A549 (cell line): Measurements from ENCODE around the gene ISCA2. TPM values are rescaled to one million over a fixed set of nuclear protein-coding genes. Genes with fewer than 3 reads are reported as not detected.

Source experiments
- ATAC-seq, 2 experiments: fragments of 200-7000 bp in 1 of 2; fragments of >200 bp in 1 of 2; cut with Nextera tagmentation in 1 of 2; cut with Tn5 transposase in 1 of 2; 3 replicates each; pipeline versions ENCODE4 v1.8.0 to v1.9.1; 2018 to 2020; ENCODE audit warnings: mild to moderate bottlenecking in 1 of 2, moderate library complexity in 1 of 2
- CTCF ChIA-PET: fragments of 300-600 bp; sonication (Branson Sonifier 250); formaldehyde crosslinking; extraction: SDS; loops from one replicate; lab custom pipeline; 2021; ENCODE audit warnings: antibody characterized with exemption, inconsistent platforms; lab: Yijun Ruan, JAX
- POLR2A ChIA-PET: fragments of 350-600 bp; formaldehyde crosslinking; extraction: SDS; loops from one replicate; lab custom pipeline; 2021; ENCODE audit warnings: antibody characterized with exemption, inconsistent platforms; lab: Yijun Ruan, JAX
- DNase-seq, 2 experiments: peaks; one replicate each; pipeline versions ENCODE4 v3.0.0 to v3.0.0-alpha.2; 2011 to 2016; ENCODE audit warnings: low read depth in 1 of 2, low spot score in 1 of 2
- FAIRE-seq: peaks from 2 replicates; lab custom pipeline; 2011; peaks lifted over from hg19 to GRCh38; lab: Jason Lieb, UNC
- H3K27ac ChIP-seq, 2 experiments: fragments of >200 bp; sonication (Bioruptor Twin); formaldehyde crosslinking; 3 replicates each; pipeline ENCODE4 v1.5.1; 2016 to 2017
- H3K4me1 ChIP-seq: fragments of >200 bp; sonication (Bioruptor Twin); formaldehyde crosslinking; 3 replicates; pipeline ENCODE4 v1.6.1; 2016
- H3K4me2 ChIP-seq: fragments of >200 bp; sonication (Bioruptor Twin); formaldehyde crosslinking; 3 replicates; pipeline ENCODE4 v1.6.1; 2016
- H3K4me3 ChIP-seq: fragments of >200 bp; sonication (Bioruptor Twin); formaldehyde crosslinking; 3 replicates; pipeline ENCODE4 v1.5.1; 2016
- H3K9me3 ChIP-seq: fragments of >200 bp; sonication (Bioruptor Twin); formaldehyde crosslinking; 3 replicates; pipeline ENCODE4 v1.6.1; 2016
- BHLHE40 ChIP-seq: IDR thresholded peaks from 2 replicates; pipeline ENCODE4 v1.6.1; 2012; ENCODE audit warnings: low read depth, low read length, inconsistent platforms
- CBX8 ChIP-seq: fragments of 200-600 bp; sonication (generic); IDR thresholded peaks from 2 replicates; pipeline ENCODE4 v1.6.1; 2016
- CEBPB ChIP-seq, 2 experiments: fragments of >200 bp in 1 of 2; sonication (Bioruptor Twin) in 1 of 2; formaldehyde crosslinking in 1 of 2; IDR thresholded peaks; 2 replicates each; pipeline ENCODE4 v1.6.1; 2012 to 2016
- CHD4 ChIP-seq: fragments of 200-600 bp; sonication (generic); IDR thresholded peaks from 2 replicates; pipeline ENCODE4 v1.6.1; 2016; ENCODE audit warnings: antibody characterized with exemption, mild to moderate bottlenecking, borderline replicate concordance
- EHF ChIP-seq: fragments of 250-450 bp; sonication (Bioruptor Pico); IDR thresholded peaks from 2 replicates; pipeline ENCODE4 v1.5.0; 2020; ENCODE audit warnings: mild to moderate bottlenecking
- EP300 ChIP-seq, 2 experiments: fragments of >200 bp; sonication (Bioruptor Twin); formaldehyde crosslinking; IDR thresholded peaks; 2 replicates in 1 of 2; 3 replicates in 1 of 2; pipeline ENCODE4 v1.6.1; 2016 to 2017
- GATA3 ChIP-seq: IDR thresholded peaks from 2 replicates; pipeline ENCODE4 v1.6.1; 2012; ENCODE audit warnings: borderline replicate concordance
- HOXB13 ChIP-seq: fragments of 250-450 bp; sonication (Bioruptor Pico); IDR thresholded peaks from 2 replicates; pipeline ENCODE4 v1.5.0; 2020; ENCODE audit warnings: low read depth, mild to moderate bottlenecking, moderate library complexity
- JUNB ChIP-seq: fragments of >200 bp; sonication (Bioruptor Twin); formaldehyde crosslinking; IDR thresholded peaks from 2 replicates; pipeline ENCODE4 v1.6.1; 2016
- KDM5A ChIP-seq: fragments of 200-600 bp; sonication (generic); IDR thresholded peaks from 2 replicates; pipeline ENCODE4 v1.6.1; 2016; ENCODE audit warnings: antibody characterized with exemption, mild to moderate bottlenecking
- MYC ChIP-seq: IDR thresholded peaks from 2 replicates; pipeline ENCODE4 v1.6.1; 2012; ENCODE audit warnings: mild to moderate bottlenecking, inconsistent platforms, low read length, improper control_type of control experiment, borderline replicate concordance
- NFE2L2 ChIP-seq: fragments of 150-350 bp; conservative IDR thresholded peaks from 2 replicates; pipeline ENCODE4 v1.6.1; 2014; ENCODE audit warnings: low read length
- NR3C1 ChIP-seq: fragments of >200 bp; sonication (Bioruptor Twin); formaldehyde crosslinking; IDR thresholded peaks from 3 replicates; pipeline ENCODE4 v1.6.1; 2017
- PHF8 ChIP-seq: fragments of 200-600 bp; sonication (generic); IDR thresholded peaks from 2 replicates; pipeline ENCODE4 v1.6.1; 2016; ENCODE audit warnings: low read depth, mild to moderate bottlenecking, antibody characterized with exemption, moderate library complexity, borderline replicate concordance
- POLR2AphosphoS2 ChIP-seq: conservative IDR thresholded peaks from 2 replicates; pipeline ENCODE4 v1.6.1; 2012; ENCODE audit warnings: low read length, improper control_type of control experiment, inconsistent platforms
- RCOR1 ChIP-seq: fragments of 150-350 bp; IDR thresholded peaks from 2 replicates; pipeline ENCODE4 v1.6.1; 2014; ENCODE audit warnings: antibody characterized with exemption, low read length, low read depth
- RFX5 ChIP-seq: fragments of 450-650 bp; IDR thresholded peaks from 2 replicates; pipeline ENCODE4 v1.7.1; 2014; ENCODE audit warnings: antibody characterized with exemption, mild to moderate bottlenecking, moderate library complexity
- SREBF2 ChIP-seq: fragments of 450-650 bp; IDR thresholded peaks from 2 replicates; pipeline ENCODE4 v1.6.1; 2014; ENCODE audit warnings: mild to moderate bottlenecking, moderate library complexity
- ZNF302 ChIP-seq: fragments of 250-450 bp; sonication (Bioruptor Pico); IDR thresholded peaks from 2 replicates; pipeline ENCODE4 v1.9.0; 2021; ENCODE audit warnings: inconsistent platforms, mild to moderate bottlenecking, moderate library complexity
- ZSCAN20 ChIP-seq: fragments of 250-450 bp; sonication (Bioruptor Pico); IDR thresholded peaks from 2 replicates; pipeline ENCODE4 v1.8.0; 2022; ENCODE audit warnings: mild to moderate bottlenecking, moderate library complexity
- WGBS: methylation state at CpG from one replicate; pipeline ENCODE4 v1.1.6; 2017; ENCODE audit errors: missing lambda C conversion rate; 5-methylcytosine and 5-hydroxymethylcytosine counted together
- polyA plus RNA-seq, 4 experiments: library from polyadenylated mRNA; depleted of rRNA in 3 of 4; stranded (reverse); fragments of >200 nt; fragmentation: RNase III in 1 of 4; extraction: RNeasy Plus Mini Kit Qiagen cat#74134 plus additional on column Dnase treatment in 1 of 4; gene quantifications; 2 replicates in 3 of 4; 3 replicates in 1 of 4; pipeline ENCODE4 v1.2.3, GENCODE V29; 2011 to 2017
- TF ChIP-seq, protein P1 (sequence below): fragments of >200 bp; sonication (Bioruptor Twin); formaldehyde crosslinking; IDR thresholded peaks from 3 replicates; pipeline ENCODE4 v1.5.1; 2016
- TF ChIP-seq, protein P2 (sequence below): fragments of 150-350 bp; IDR thresholded peaks from 2 replicates; pipeline ENCODE4 v1.6.1; 2014; ENCODE audit warnings: low read depth, mild to moderate bottlenecking, low read length
- TF ChIP-seq, protein P3 (sequence below): IDR thresholded peaks from 2 replicates; pipeline ENCODE4 v1.6.1; 2012; ENCODE audit warnings: low read depth, borderline replicate concordance
- TF ChIP-seq, protein P4 (sequence below): fragments of 250-450 bp; sonication (Bioruptor Pico); IDR thresholded peaks from 2 replicates; pipeline ENCODE4 v1.5.0; 2020; ENCODE audit warnings: low read depth, mild to moderate bottlenecking, moderate library complexity
- TF ChIP-seq, protein P5 (sequence below): IDR thresholded peaks from 2 replicates; pipeline ENCODE4 v1.6.1; 2012

ISCA2 gene
- polyA plus RNA-seq, 2 of the 4 experiments (the other 2 are of a cell fraction) = 48.8 to 49.3 TPM

DNA sequence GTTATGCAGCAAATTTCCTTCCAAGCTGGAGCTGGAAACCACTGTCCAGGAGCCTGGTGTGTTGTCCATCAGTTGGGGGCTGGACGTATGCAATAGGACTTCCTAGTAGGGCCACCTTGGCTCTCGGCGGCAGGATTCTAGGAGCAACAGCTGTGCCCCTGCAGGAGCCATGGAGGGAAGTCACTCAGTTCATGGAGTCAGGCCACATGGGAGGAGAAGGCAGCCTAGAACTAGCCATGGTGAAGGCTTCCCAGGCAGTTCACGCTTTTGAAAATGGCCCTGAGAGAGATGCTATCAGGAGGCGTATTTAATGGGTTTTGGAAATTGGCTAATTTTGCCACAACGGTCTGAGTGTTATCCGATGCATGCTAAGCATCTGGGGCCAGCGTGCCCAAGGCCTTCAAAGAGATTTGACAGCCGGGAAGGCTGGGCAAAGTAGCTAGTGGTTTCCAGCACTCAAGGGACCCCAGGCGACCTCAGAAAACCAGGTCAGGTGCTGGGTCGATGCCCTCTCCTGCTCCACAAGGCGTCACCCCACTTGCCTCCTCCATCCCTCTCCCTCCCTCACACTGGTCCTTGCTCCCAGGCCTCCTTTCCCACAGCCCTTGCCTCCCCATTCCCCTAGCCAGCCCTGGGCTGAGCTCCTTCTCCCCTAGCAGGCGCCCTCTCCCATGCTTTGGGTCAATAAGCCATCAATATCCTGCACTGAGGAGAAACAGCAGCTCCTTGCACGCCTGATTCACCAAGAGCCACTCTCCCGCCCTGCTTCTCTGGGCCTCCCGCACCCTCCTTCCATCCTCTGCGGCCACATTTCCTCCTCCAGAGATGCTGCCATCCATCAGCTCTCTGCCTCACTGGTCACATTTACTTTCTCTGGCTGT, 36.6 kb upstream of the ISCA2 start:
- H3K4me1 ChIP-seq = no peaks in the 10 kb centered on the region
- TF ChIP-seq ZSCAN20 (CRISPR knock-in tag) (no peak), JUNB (no peak), CBX8 (no peak), NFE2L2 (no peak), GATA3 (no peak), POLR2AphosphoS2 (no peak), NR3C1 (no peak), CHD4 (no peak), MYC (no peak), ZNF302 (CRISPR knock-in tag) (no peak)
- TF ChIP-seq, protein P1, sequence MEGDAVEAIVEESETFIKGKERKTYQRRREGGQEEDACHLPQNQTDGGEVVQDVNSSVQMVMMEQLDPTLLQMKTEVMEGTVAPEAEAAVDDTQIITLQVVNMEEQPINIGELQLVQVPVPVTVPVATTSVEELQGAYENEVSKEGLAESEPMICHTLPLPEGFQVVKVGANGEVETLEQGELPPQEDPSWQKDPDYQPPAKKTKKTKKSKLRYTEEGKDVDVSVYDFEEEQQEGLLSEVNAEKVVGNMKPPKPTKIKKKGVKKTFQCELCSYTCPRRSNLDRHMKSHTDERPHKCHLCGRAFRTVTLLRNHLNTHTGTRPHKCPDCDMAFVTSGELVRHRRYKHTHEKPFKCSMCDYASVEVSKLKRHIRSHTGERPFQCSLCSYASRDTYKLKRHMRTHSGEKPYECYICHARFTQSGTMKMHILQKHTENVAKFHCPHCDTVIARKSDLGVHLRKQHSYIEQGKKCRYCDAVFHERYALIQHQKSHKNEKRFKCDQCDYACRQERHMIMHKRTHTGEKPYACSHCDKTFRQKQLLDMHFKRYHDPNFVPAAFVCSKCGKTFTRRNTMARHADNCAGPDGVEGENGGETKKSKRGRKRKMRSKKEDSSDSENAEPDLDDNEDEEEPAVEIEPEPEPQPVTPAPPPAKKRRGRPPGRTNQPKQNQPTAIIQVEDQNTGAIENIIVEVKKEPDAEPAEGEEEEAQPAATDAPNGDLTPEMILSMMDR = no peak
- CTCF ChIA-PET = interaction anchor here (0.9 to 6.8 kb wide), 5 partner anchors 9 to 97 kb away, joined by 3 to 31 read pairs (median 3); no protein-coding TSS in a partner anchor
- H3K4me3 ChIP-seq = no peak overlapping the region
- no peak for ATAC-seq
- no peak for DNase-seq
- H3K4me2 ChIP-seq = no peak overlapping the region
- no peaks in the 10 kb centered on the region for H3K9me3 ChIP-seq
- H3K27ac ChIP-seq = no peak overlapping the region
- no peak for FAIRE-seq
- POLR2A ChIA-PET = interaction anchor here (0.8 kb wide), 1 partner anchor 36 kb away, joined by 3 read pairs; the partner anchor contains the start of genes ISCA2 and NPC2
- 52% methylated on average over 17 of the region's 17 CpGs for WGBS

DNA sequence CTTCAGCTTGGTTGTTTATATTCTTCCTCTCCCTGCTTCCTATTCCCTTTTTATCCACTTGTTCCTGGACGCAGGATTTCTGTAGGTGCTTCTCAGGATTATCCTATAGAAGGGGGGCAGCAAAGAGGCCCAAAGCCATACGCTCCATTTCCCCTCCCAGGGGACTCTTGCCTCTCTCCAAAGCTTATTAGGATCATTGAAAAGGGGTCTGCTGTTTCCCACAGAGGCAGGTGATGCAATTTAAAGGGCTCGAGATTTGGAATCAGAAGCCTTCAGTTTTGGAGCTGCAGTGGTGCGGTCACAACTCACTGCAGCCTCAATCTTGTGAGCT, 36.0 kb upstream of the ISCA2 start:
- TF ChIP-seq HOXB13 (CRISPR knock-in tag) = no peak
- TF ChIP-seq, protein P2, sequence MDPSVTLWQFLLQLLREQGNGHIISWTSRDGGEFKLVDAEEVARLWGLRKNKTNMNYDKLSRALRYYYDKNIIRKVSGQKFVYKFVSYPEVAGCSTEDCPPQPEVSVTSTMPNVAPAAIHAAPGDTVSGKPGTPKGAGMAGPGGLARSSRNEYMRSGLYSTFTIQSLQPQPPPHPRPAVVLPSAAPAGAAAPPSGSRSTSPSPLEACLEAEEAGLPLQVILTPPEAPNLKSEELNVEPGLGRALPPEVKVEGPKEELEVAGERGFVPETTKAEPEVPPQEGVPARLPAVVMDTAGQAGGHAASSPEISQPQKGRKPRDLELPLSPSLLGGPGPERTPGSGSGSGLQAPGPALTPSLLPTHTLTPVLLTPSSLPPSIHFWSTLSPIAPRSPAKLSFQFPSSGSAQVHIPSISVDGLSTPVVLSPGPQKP = no peak
- no peak for TF ChIP-seq SREBF2
- no peak for TF ChIP-seq CBX8
- no peak for TF ChIP-seq RFX5
- no peak for TF ChIP-seq EHF (CRISPR knock-in tag)
- TF ChIP-seq, protein P3, sequence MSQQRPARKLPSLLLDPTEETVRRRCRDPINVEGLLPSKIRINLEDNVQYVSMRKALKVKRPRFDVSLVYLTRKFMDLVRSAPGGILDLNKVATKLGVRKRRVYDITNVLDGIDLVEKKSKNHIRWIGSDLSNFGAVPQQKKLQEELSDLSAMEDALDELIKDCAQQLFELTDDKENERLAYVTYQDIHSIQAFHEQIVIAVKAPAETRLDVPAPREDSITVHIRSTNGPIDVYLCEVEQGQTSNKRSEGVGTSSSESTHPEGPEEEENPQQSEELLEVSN = no peak
- no peak for TF ChIP-seq BHLHE40
- TF ChIP-seq, protein P4, sequence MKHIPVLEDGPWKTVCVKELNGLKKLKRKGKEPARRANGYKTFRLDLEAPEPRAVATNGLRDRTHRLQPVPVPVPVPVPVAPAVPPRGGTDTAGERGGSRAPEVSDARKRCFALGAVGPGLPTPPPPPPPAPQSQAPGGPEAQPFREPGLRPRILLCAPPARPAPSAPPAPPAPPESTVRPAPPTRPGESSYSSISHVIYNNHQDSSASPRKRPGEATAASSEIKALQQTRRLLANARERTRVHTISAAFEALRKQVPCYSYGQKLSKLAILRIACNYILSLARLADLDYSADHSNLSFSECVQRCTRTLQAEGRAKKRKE (CRISPR knock-in tag) = no peak
- no peak for TF ChIP-seq KDM5A
- no peak for TF ChIP-seq PHF8
- TF ChIP-seq EP300 (IDR thresholded peaks at IDR 0.05) = no peak
- TF ChIP-seq RCOR1 = no peak
- TF ChIP-seq, protein P5, sequence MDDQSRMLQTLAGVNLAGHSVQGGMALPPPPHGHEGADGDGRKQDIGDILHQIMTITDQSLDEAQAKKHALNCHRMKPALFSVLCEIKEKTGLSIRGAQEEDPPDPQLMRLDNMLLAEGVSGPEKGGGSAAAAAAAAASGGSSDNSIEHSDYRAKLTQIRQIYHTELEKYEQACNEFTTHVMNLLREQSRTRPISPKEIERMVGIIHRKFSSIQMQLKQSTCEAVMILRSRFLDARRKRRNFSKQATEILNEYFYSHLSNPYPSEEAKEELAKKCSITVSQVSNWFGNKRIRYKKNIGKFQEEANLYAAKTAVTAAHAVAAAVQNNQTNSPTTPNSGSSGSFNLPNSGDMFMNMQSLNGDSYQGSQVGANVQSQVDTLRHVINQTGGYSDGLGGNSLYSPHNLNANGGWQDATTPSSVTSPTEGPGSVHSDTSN = no peak
- TF ChIP-seq CEBPB (IDR thresholded peaks at IDR 0.05) = no peak
- TF ChIP-seq POLR2AphosphoS2 = no peak
- TF ChIP-seq, all 56 proteins: peak for 0
- H3K4me2 ChIP-seq = no peak overlapping the region
- H3K4me1 ChIP-seq = no peaks in the 10 kb centered on the region
- ATAC-seq = no peak
- no peak overlapping the region for H3K4me3 ChIP-seq
- DNase-seq = no peak
- CTCF ChIA-PET = interaction anchor here (0.6 to 6.8 kb wide), 6 partner anchors 8 to 1252 kb away, joined by 3 to 31 read pairs (median 3); no protein-coding TSS in a partner anchor
- FAIRE-seq = no peak
- H3K27ac ChIP-seq = no peak overlapping the region
- POLR2A ChIA-PET = interaction anchor here (0.8 kb wide), 1 partner anchor 36 kb away, joined by 3 read pairs; the partner anchor contains the start of genes ISCA2 and NPC2
- H3K9me3 ChIP-seq = no peaks in the 10 kb centered on the region
- 57% methylated on average over 4 of the region's 4 CpGs for WGBS
